ENCODE measurements around the gene ST8SIA6. TPM values are rescaled to one million over a fixed set of nuclear protein-coding genes. Genes with fewer than 3 reads are reported as not detected.

ST8SIA6 gene
- total and polyA plus RNA-seq, 7 experiments from 2014 or later, result 0.08 to 2.5 (median 0.56) TPM

DNA sequence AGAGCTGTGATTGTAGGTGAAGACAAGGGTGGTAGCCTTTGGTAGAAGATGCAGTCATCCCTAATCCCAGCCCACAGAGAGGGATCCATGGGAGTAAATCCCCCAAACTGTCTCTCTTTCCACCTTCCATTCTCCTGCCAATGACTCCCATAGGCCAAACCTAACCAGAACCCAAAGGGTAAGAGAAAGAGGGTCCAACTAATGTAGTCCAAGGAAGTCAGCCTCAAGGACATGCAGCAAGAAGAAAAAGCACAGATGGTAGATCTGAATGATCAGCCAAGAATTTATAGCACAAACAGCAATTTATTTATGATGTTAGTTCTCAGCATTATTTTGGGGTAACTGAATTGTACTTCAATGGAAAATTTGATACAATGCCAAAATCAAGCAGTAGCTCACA lies 87.7 kb downstream of the ST8SIA6 start:
- no peak for DNase-seq
- Mint-ChIP-seq H3K4me1 (no peaks in the 10 kb centered on the region), H3K27ac (no peak overlapping the region), H3K36me3 (peaks cover 0 to 9% (median 0%) of the 10 kb centered on the region in 5 donors), H3K4me3 (no peak overlapping the region), H3K9me3 (peaks cover 2 to 12% (median 6%) of the 10 kb centered on the region in 11 donors), H3K27me3 (peaks cover 0 to 6% (median 0%) of the 10 kb centered on the region in 5 donors)
- Histone ChIP-seq H3K36me3 (ENCODE audit: control insufficient read depth in 2 of 3, insufficient read depth in 3 of 3, low read length in 3 of 3) (no peaks in the 10 kb centered on the region), H3K9me3 (ENCODE audit: control insufficient read depth in 2 of 3, low read length in 3 of 3) (no peaks in the 10 kb centered on the region), H3K27me3 (ENCODE audit: control insufficient read depth in 2 of 2, insufficient read depth in 2 of 2, low read length in 2 of 2) (no peaks in the 10 kb centered on the region), H3K27ac (ENCODE audit: low read depth, low read length) (no peak overlapping the region), H3K4me1 (ENCODE audit: control insufficient read depth in 2 of 2, insufficient read depth in 2 of 2, low read length in 2 of 2) (no peaks in the 10 kb centered on the region), H3K4me3 (ENCODE audit: low read length) (no peak overlapping the region)
- ChIA-PET POLR2A (no interaction called here), CTCF (interaction anchor here (0.6 kb wide), 1 partner anchor 27 kb away, joined by 3 read pairs; no protein-coding TSS in a partner anchor)
- no peak for ATAC-seq
- intact Hi-C loops (cut with micrococcal nuclease), result no loop called here

DNA sequence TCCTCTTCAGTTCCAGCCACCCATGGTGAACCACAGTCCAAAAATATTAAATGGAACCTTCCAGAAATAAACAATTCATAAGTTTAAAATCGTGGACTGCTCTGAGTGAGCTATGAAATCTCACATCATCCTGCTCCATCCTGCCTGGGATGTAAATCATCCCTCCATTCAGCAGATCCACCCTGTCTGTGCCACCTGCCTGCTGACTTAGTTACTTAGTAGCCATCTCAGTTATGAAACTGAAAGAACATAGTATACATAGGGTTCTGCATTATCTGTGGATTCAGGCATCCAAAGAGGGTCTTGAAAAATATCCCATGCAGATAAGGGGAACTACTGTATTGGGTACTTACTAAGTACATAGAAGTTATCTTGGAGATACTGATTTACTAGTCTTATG lies 89.0 kb downstream of the ST8SIA6 start:
- no peak overlapping the region for H3K4me3 Mint-ChIP-seq
- Histone ChIP-seq H3K27ac (ENCODE audit: low read depth, low read length) (no peak overlapping the region), H3K9me3 (ENCODE audit: control insufficient read depth in 2 of 3, low read length in 3 of 3) (no peaks in the 10 kb centered on the region), H3K4me3 (ENCODE audit: low read length) (no peak overlapping the region), H3K27me3 (ENCODE audit: control insufficient read depth in 2 of 2, insufficient read depth in 2 of 2, low read length in 2 of 2) (no peaks in the 10 kb centered on the region), H3K36me3 (ENCODE audit: control insufficient read depth in 2 of 3, insufficient read depth in 3 of 3, low read length in 3 of 3) (no peaks in the 10 kb centered on the region), H3K4me1 (ENCODE audit: control insufficient read depth in 2 of 2, insufficient read depth in 2 of 2, low read length in 2 of 2) (no peaks in the 10 kb centered on the region)
- DNase-seq (no peak), ATAC-seq (no peak)
- CTCF ChIA-PET, result no interaction called here
- peaks cover 2 to 18% (median 6%) of the 10 kb centered on the region in 11 donors for H3K9me3 Mint-ChIP-seq
- peaks cover 0 to 9% (median 0%) of the 10 kb centered on the region in 5 donors for H3K36me3 Mint-ChIP-seq
- H3K4me1 Mint-ChIP-seq, result no peaks in the 10 kb centered on the region
- intact Hi-C loops (cut with micrococcal nuclease), result no loop called here
- H3K27ac Mint-ChIP-seq, result no peak overlapping the region
- H3K27me3 Mint-ChIP-seq, result peaks cover 0 to 14% (median 0%) of the 10 kb centered on the region in 5 donors
- POLR2A ChIA-PET, result no interaction called here

DNA sequence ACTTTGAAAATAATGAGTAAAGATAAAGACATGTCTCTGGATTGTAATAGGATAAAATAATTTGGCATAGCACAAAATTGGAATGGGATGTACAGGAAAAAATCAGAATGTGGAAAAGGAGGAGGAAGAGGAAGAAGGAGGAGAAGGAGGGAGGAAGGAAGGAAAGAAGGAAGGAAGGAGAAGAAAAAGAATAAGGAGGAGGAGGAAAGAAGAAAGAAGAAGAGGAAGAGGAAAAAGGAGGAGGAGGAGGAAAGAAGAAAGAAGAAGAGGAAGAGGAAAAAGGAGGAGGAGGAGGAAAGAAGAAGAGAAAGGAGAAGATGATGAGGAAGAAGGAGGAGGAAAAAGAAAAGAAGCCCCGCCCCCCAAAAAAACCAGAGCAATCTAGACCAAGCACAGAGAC lies 95.9 kb downstream of the ST8SIA6 start:
- no peaks in the 10 kb centered on the region for H3K4me1 Mint-ChIP-seq
- Histone ChIP-seq H3K27ac (ENCODE audit: low read depth, low read length) (no peak overlapping the region), H3K36me3 (ENCODE audit: control insufficient read depth in 2 of 3, insufficient read depth in 3 of 3, low read length in 3 of 3) (no peaks in the 10 kb centered on the region), H3K4me3 (ENCODE audit: low read length) (no peak overlapping the region), H3K27me3 (ENCODE audit: control insufficient read depth in 2 of 2, insufficient read depth in 2 of 2, low read length in 2 of 2) (no peaks in the 10 kb centered on the region), H3K4me1 (ENCODE audit: control insufficient read depth in 2 of 2, insufficient read depth in 2 of 2, low read length in 2 of 2) (no peaks in the 10 kb centered on the region), H3K9me3 (ENCODE audit: control insufficient read depth in 2 of 3, low read length in 3 of 3) (no peaks in the 10 kb centered on the region)
- DNase-seq (no peak), ATAC-seq (no peak)
- H3K4me3 Mint-ChIP-seq, result no peak overlapping the region
- ChIA-PET POLR2A (no interaction called here), CTCF (no interaction called here)
- no peak overlapping the region for H3K27ac Mint-ChIP-seq
- intact Hi-C loops (cut with micrococcal nuclease), result no loop called here
- H3K36me3 Mint-ChIP-seq, result peaks cover 0 to 3% (median 0%) of the 10 kb centered on the region in 5 donors
- H3K27me3 Mint-ChIP-seq, result peaks cover 0 to 27% (median 5%) of the 10 kb centered on the region in 5 donors
- H3K9me3 Mint-ChIP-seq, result peaks cover 0 to 6% (median 0%) of the 10 kb centered on the region in 11 donors

DNA sequence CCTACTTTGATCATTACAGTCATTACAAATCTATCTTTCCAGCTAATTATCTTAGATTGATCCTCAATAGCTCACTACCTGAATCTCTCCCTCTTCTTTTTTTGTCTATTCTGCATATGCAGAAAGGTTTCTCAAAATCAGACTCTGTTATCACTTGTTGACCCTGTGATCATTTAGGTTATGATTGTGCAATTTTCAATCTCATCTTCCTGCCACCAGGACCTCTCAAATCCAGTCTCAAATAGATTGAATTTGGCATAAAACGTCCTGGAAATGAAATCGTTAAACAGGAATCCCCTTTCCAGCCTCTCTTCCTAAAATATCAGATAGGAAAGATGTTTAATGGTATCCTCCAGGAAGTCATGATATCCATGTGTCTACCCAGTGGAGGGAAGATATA lies 96.6 kb downstream of the ST8SIA6 start:
- H3K4me1 Mint-ChIP-seq, result no peaks in the 10 kb centered on the region
- DNase-seq (no peak), ATAC-seq (no peak)
- no peak overlapping the region for H3K4me3 ChIP-seq (ENCODE audit: low read length)
- CTCF ChIA-PET, result no interaction called here
- H3K4me1 ChIP-seq (ENCODE audit: control insufficient read depth in 2 of 2, insufficient read depth in 2 of 2, low read length in 2 of 2), result no peaks in the 10 kb centered on the region
- peaks cover 0 to 6% (median 0%) of the 10 kb centered on the region in 11 donors for H3K9me3 Mint-ChIP-seq
- H3K27ac ChIP-seq (ENCODE audit: low read depth, low read length), result no peak overlapping the region
- intact Hi-C loops (cut with micrococcal nuclease), result no loop called here
- no peak overlapping the region for H3K4me3 Mint-ChIP-seq
- H3K27me3 ChIP-seq (ENCODE audit: control insufficient read depth in 2 of 2, insufficient read depth in 2 of 2, low read length in 2 of 2), result no peaks in the 10 kb centered on the region
- H3K36me3 Mint-ChIP-seq, result peaks cover 0 to 3% (median 0%) of the 10 kb centered on the region in 5 donors
- peaks cover 0 to 27% (median 5%) of the 10 kb centered on the region in 5 donors for H3K27me3 Mint-ChIP-seq
- no peaks in the 10 kb centered on the region for H3K9me3 ChIP-seq (ENCODE audit: control insufficient read depth in 2 of 3, low read length in 3 of 3)
- no peaks in the 10 kb centered on the region for H3K36me3 ChIP-seq (ENCODE audit: control insufficient read depth in 2 of 3, insufficient read depth in 3 of 3, low read length in 3 of 3)
- no peak overlapping the region for H3K27ac Mint-ChIP-seq
- POLR2A ChIA-PET, result no interaction called here

DNA sequence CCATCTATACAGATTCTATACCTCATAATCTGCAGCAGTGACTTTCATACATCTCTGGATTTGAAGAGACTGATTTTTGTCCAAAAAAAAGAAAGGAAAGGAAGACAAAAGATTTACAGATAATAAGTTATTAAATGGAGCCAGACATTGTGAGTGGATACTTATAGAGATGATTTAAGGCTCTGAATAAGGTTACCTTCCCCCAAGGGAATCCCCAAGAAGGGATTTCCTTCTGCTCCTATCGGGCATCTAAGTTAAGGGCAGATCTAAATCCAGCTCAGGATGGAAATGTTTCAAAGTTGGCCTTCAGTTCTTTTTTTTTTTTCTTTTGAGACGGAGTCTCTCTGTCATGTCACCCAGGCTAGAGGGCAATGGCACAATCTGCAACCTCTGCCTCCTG lies 97.6 kb downstream of the ST8SIA6 start:
- H3K4me1 ChIP-seq (ENCODE audit: control insufficient read depth in 2 of 2, insufficient read depth in 2 of 2, low read length in 2 of 2), result no peaks in the 10 kb centered on the region
- H3K9me3 ChIP-seq (ENCODE audit: control insufficient read depth in 2 of 3, low read length in 3 of 3), result no peaks in the 10 kb centered on the region
- no peak for DNase-seq
- H3K9me3 Mint-ChIP-seq, result peaks cover 0 to 6% (median 0%) of the 10 kb centered on the region in 11 donors
- ATAC-seq, result no peak
- H3K36me3 Mint-ChIP-seq, result peaks cover 0 to 3% (median 0%) of the 10 kb centered on the region in 5 donors
- POLR2A ChIA-PET, result interaction anchor here (0.6 kb wide), 1 partner anchor 49 kb away, joined by 5 read pairs; no protein-coding TSS in a partner anchor
- H3K27ac Mint-ChIP-seq, result no peak overlapping the region
- peaks cover 0 to 28% (median 5%) of the 10 kb centered on the region in 5 donors for H3K27me3 Mint-ChIP-seq
- intact Hi-C loops (cut with micrococcal nuclease), result no loop called here
- H3K36me3 ChIP-seq (ENCODE audit: control insufficient read depth in 2 of 3, insufficient read depth in 3 of 3, low read length in 3 of 3), result no peaks in the 10 kb centered on the region
- H3K4me3 ChIP-seq (ENCODE audit: low read length), result no peak overlapping the region
- H3K27me3 ChIP-seq (ENCODE audit: control insufficient read depth in 2 of 2, insufficient read depth in 2 of 2, low read length in 2 of 2), result no peaks in the 10 kb centered on the region
- no peak overlapping the region for H3K27ac ChIP-seq (ENCODE audit: low read depth, low read length)
- CTCF ChIA-PET, result interaction anchor here (0.6 kb wide), 1 partner anchor 347 kb away, joined by 3 read pairs; no protein-coding TSS in a partner anchor
- no peak overlapping the region for H3K4me3 Mint-ChIP-seq
- H3K4me1 Mint-ChIP-seq, result no peaks in the 10 kb centered on the region

DNA sequence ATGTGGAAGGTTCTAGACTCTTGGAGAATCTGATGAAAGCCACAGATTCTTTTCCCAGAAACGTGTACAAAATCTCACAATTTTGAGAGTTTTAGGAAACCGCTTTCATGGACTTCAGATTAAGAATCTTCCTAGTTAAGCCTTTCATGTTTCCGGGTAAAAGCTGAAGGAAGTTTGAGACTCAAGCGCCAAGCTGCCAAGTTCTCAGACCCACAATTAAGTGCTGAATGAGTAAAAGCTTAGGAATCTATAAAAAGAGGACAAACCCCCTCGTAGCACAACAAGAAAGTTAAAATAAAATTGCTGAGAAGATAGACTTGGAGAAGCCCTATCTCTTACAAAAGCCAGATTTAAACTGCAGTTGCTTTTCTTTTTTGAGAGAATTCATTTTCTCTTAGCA lies 99.6 kb downstream of the ST8SIA6 start:
- CTCF ChIA-PET, result no interaction called here
- no peaks in the 10 kb centered on the region for H3K4me1 ChIP-seq (ENCODE audit: control insufficient read depth in 2 of 2, insufficient read depth in 2 of 2, low read length in 2 of 2)
- Mint-ChIP-seq H3K27ac (no peak overlapping the region), H3K4me3 (no peak overlapping the region), H3K9me3 (peaks cover 0 to 5% (median 0%) of the 10 kb centered on the region in 11 donors), H3K4me1 (no peaks in the 10 kb centered on the region), H3K27me3 (peaks cover 0 to 21% (median 8%) of the 10 kb centered on the region in 5 donors), H3K36me3 (no peaks in the 10 kb centered on the region)
- POLR2A ChIA-PET, result no interaction called here
- H3K9me3 ChIP-seq (ENCODE audit: control insufficient read depth in 2 of 3, low read length in 3 of 3), result no peaks in the 10 kb centered on the region
- H3K27me3 ChIP-seq (ENCODE audit: control insufficient read depth in 2 of 2, insufficient read depth in 2 of 2, low read length in 2 of 2), result no peaks in the 10 kb centered on the region
- no peak for DNase-seq
- H3K4me3 ChIP-seq (ENCODE audit: low read length), result no peak overlapping the region
- no peak overlapping the region for H3K27ac ChIP-seq (ENCODE audit: low read depth, low read length)
- H3K36me3 ChIP-seq (ENCODE audit: control insufficient read depth in 2 of 3, insufficient read depth in 3 of 3, low read length in 3 of 3), result no peaks in the 10 kb centered on the region
- intact Hi-C loops (cut with micrococcal nuclease), result no loop called here
- no peak for ATAC-seq

DNA sequence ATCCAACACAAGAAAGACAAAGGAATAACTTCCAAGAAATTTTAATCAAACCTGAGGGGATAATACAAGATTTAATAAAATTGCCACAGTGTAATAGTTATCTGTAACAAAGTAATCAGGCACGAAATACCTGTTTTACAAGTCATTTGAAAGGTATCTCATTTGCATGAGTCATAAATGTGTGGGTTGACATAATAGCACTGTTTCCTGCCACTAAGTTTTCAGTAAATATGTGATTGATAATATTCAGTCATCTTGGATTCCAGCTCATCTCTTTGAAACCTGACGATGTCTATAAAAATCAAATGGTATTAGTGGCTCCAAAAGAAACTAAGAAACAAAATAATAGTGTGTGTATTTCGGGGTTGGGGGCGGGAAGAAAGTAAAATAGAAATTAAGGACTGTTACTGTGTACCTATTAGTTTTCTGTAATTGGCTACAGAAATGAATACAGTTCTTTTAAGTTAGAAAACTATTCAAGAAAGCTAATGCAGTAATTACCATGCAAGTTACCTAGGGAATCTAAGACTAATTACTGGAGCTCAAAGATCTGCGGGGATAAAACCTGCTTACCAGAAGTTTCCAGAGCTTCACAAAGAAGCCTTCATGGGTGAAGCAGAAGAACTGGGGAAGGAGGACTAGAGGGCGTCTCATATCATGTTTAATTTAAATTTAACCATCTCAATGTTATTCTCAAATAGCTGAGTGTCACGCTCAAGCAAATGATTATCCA lies 100.7 kb downstream of the ST8SIA6 start:
- Histone ChIP-seq H3K9me3 (ENCODE audit: control insufficient read depth in 2 of 3, low read length in 3 of 3) (no peaks in the 10 kb centered on the region), H3K27me3 (ENCODE audit: control insufficient read depth in 2 of 2, insufficient read depth in 2 of 2, low read length in 2 of 2) (no peaks in the 10 kb centered on the region), H3K36me3 (ENCODE audit: control insufficient read depth in 2 of 3, insufficient read depth in 3 of 3, low read length in 3 of 3) (no peaks in the 10 kb centered on the region), H3K4me3 (ENCODE audit: low read length) (no peak overlapping the region), H3K27ac (ENCODE audit: low read depth, low read length) (no peak overlapping the region), H3K4me1 (ENCODE audit: control insufficient read depth in 2 of 2, insufficient read depth in 2 of 2, low read length in 2 of 2) (no peaks in the 10 kb centered on the region)
- H3K4me1 Mint-ChIP-seq, result no peaks in the 10 kb centered on the region
- H3K27me3 Mint-ChIP-seq, result peaks cover 0 to 19% (median 8%) of the 10 kb centered on the region in 5 donors
- POLR2A ChIA-PET, result no interaction called here
- DNase-seq (no peak), ATAC-seq (no peak)
- no peak overlapping the region for H3K4me3 Mint-ChIP-seq
- intact Hi-C loops (cut with micrococcal nuclease), result no loop called here
- peaks cover 0 to 5% (median 0%) of the 10 kb centered on the region in 11 donors for H3K9me3 Mint-ChIP-seq
- no peaks in the 10 kb centered on the region for H3K36me3 Mint-ChIP-seq
- CTCF ChIA-PET, result no interaction called here
- no peak overlapping the region for H3K27ac Mint-ChIP-seq
